Measurements from ENCODE around the gene WFDC5. TPM values are rescaled to one million over a fixed set of nuclear protein-coding genes. Genes with fewer than 3 reads are reported as not detected.

WFDC5 gene
- total RNA-seq, 1 experiment from 2014 or later: not detected

DNA sequence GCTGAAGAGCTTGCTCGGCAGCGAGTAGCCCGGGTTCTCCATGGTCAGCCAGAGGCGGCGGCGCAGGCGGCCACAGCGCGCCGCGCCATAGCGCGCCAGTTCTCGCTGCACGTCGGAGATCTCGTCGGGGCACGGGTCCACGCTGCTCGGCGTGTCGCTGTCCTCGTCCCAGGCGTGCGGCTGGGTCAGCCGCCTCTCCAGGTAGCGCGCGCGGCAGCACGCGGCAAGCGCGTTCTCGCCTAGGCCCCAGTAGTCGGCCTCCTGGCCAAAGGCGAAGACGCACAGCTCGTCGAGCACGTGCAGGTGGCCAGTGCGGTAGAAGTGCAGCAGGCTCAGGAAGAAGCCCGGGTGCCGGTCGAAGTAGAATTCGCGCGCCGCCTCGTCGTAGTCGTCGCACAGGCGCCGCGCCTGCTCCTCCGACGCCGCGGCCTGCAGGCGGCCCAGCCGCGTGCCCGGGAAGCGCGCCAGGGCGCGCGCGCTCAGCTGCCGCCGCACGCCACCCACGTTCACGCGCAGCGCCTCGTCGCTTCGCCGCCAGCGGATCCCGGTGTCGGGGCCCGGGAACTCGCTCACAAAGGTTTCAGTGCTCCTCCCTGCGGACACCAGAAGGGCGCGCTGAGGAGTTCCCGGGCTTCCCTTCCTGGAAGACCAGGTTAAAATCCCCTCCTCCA is 16.7 kb downstream of the WFDC5 start:
- H3K27me3 Mint-ChIP-seq (ENCODE audit: insufficient read depth, unreplicated experiment): no peaks in the 10 kb centered on the region
- DNase-seq: no peak
- H3K36me3 Mint-ChIP-seq (ENCODE audit: insufficient read depth, unreplicated experiment): peaks cover 4% of the 10 kb centered on the region
- ChIA-PET POLR2A (no interaction called here), CTCF (interaction anchor here (0.6 to 2.0 kb wide), 2 partner anchors 54 to 747 kb away, joined by 3 to 7 read pairs; no protein-coding TSS in a partner anchor)
- Histone ChIP-seq H3K27me3 (replicated peaks; ENCODE audit: control insufficient read depth, insufficient read depth, low read length) (no peaks in the 10 kb centered on the region), H3K4me1 (no peaks in the 10 kb centered on the region), H3K4me3 (ENCODE audit: low read depth, low read length) (no peak overlapping the region), H3K36me3 (ENCODE audit: control insufficient read depth, insufficient read depth, low read length) (no peaks in the 10 kb centered on the region), H3K9me3 (no peaks in the 10 kb centered on the region)
- intact Hi-C loops (cut with micrococcal nuclease; ENCODE audit: unreplicated experiment): no loop called here
- no peak overlapping the region for H3K27ac Mint-ChIP-seq (ENCODE audit: unreplicated experiment)
- no peaks in the 10 kb centered on the region for H3K4me1 Mint-ChIP-seq (ENCODE audit: low read depth, unreplicated experiment)
- H3K4me3 Mint-ChIP-seq (ENCODE audit: unreplicated experiment): no peak overlapping the region
- no peaks in the 10 kb centered on the region for H3K9me3 Mint-ChIP-seq (ENCODE audit: unreplicated experiment)
- TF ChIP-seq CTCF (IDR thresholded peaks at IDR 0.05; ENCODE audit: insufficient read depth in 1 of 2, low read depth in 1 of 2, low read length in 1 of 2, severe bottlenecking in 1 of 2, unreplicated experiment in 1 of 2): peak in 1 of 2 experiments; percentile 18
- no TSS peak for BruUV-seq (replicated peaks)

- no peak overlapping the region for H3K4me3 ChIP-seq (ENCODE audit: low read depth, low read length)
- Mint-ChIP-seq H3K4me3 (ENCODE audit: unreplicated experiment) (no peak overlapping the region), H3K27me3 (ENCODE audit: insufficient read depth, unreplicated experiment) (no peaks in the 10 kb centered on the region), H3K36me3 (ENCODE audit: insufficient read depth, unreplicated experiment) (peaks cover 5% of the 10 kb centered on the region), H3K9me3 (ENCODE audit: unreplicated experiment) (no peaks in the 10 kb centered on the region), H3K4me1 (ENCODE audit: low read depth, unreplicated experiment) (no peaks in the 10 kb centered on the region), H3K27ac (ENCODE audit: unreplicated experiment) (no peak overlapping the region)
- ChIA-PET CTCF (interaction anchor here (0.8 to 7.0 kb wide), 7 partner anchors 9 to 263 kb away, joined by 3 to 203 read pairs (median 14); no protein-coding TSS in a partner anchor), POLR2A (no interaction called here)
- BruUV-seq (replicated peaks): no TSS peak
- intact Hi-C loops (cut with micrococcal nuclease; ENCODE audit: unreplicated experiment): no loop called here
- no peak for DNase-seq
- no peaks in the 10 kb centered on the region for H3K4me1 ChIP-seq
- no peaks in the 10 kb centered on the region for H3K36me3 ChIP-seq (ENCODE audit: control insufficient read depth, insufficient read depth, low read length)
- TF ChIP-seq CTCF (IDR thresholded peaks at IDR 0.05; ENCODE audit: insufficient read depth in 1 of 2, low read depth in 1 of 2, low read length in 1 of 2, severe bottlenecking in 1 of 2, unreplicated experiment in 1 of 2): no peak
- no peaks in the 10 kb centered on the region for H3K9me3 ChIP-seq
- no peaks in the 10 kb centered on the region for H3K27me3 ChIP-seq (replicated peaks; ENCODE audit: control insufficient read depth, insufficient read depth, low read length)
These were observed 17.4 kb downstream of the WFDC5 start for GRCh38 chr20:45097485-45098102.

GRCh38 chr20:45096781-45097180 is 18.2 kb downstream of the WFDC5 start:
- H3K36me3 Mint-ChIP-seq (ENCODE audit: insufficient read depth, unreplicated experiment): peaks cover 5% of the 10 kb centered on the region
- DNase-seq: no peak
- H3K27me3 ChIP-seq (replicated peaks; ENCODE audit: control insufficient read depth, insufficient read depth, low read length): no peaks in the 10 kb centered on the region
- POLR2A ChIA-PET: no interaction called here
- H3K27me3 Mint-ChIP-seq (ENCODE audit: insufficient read depth, unreplicated experiment): no peaks in the 10 kb centered on the region
- no peaks in the 10 kb centered on the region for H3K36me3 ChIP-seq (ENCODE audit: control insufficient read depth, insufficient read depth, low read length)
- no peaks in the 10 kb centered on the region for H3K9me3 Mint-ChIP-seq (ENCODE audit: unreplicated experiment)
- no peaks in the 10 kb centered on the region for H3K4me1 ChIP-seq
- H3K9me3 ChIP-seq: no peaks in the 10 kb centered on the region
- H3K4me1 Mint-ChIP-seq (ENCODE audit: low read depth, unreplicated experiment): no peaks in the 10 kb centered on the region
- intact Hi-C loops (cut with micrococcal nuclease; ENCODE audit: unreplicated experiment): loop anchor here (1.0 kb wide), 1 partner anchor 185 kb away; no protein-coding TSS in a partner anchor
- BruUV-seq (replicated peaks): no TSS peak
- H3K4me3 Mint-ChIP-seq (ENCODE audit: unreplicated experiment): no peak overlapping the region
- no peak for TF ChIP-seq CTCF (IDR thresholded peaks at IDR 0.05; ENCODE audit: insufficient read depth in 1 of 2, low read depth in 1 of 2, low read length in 1 of 2, severe bottlenecking in 1 of 2, unreplicated experiment in 1 of 2)
- H3K27ac Mint-ChIP-seq (ENCODE audit: unreplicated experiment): no peak overlapping the region
- CTCF ChIA-PET: interaction anchor here (0.8 to 7.0 kb wide), 20 partner anchors 9 to 674 kb away, joined by 3 to 203 read pairs (median 7); no protein-coding TSS in a partner anchor
- no peak overlapping the region for H3K4me3 ChIP-seq (ENCODE audit: low read depth, low read length)

Data from Caco-2 (cell line).